Measurements from ENCODE around the gene LKAAEAR1. TPM values are rescaled to one million over a fixed set of nuclear protein-coding genes. Genes with fewer than 3 reads are reported as not detected.

The LKAAEAR1 gene
- polyA plus RNA-seq, 1 donor: not detected

DNA sequence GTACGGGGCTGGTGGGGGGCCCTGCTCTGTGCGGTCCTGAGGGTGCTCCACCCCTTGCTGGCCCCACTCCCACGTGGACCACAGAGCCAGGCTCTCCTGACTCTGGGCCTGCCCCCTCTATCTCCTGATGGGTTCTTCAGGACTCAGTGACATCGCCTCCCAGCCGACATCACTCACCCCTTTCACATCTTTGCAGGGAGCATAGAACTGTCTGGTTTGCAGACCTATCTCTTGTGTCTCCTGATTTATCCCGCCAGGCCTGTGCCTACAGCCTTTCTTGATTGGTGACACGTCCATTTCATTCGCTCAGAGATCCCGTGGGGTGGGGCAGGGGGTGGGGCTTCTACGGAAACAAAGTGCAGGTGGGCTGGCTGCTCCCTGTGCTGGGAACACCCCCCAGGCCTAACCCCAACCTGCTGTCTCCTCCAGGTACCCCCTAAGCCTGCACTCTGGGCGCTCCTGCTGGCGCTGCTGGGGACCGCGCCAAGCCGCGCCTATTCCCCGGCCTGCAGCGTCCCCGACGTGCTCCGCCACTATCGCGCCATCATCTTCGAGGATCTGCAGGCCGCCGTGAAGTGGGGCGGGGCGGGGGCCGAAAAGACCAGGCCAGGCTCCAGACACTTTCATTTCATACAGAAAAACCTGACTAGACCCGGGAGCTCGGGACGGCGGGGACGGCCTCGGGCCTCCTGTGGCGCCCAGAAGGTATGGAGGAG, 46.5 kb downstream of the LKAAEAR1 start:
- no peak for DNase-seq

DNA sequence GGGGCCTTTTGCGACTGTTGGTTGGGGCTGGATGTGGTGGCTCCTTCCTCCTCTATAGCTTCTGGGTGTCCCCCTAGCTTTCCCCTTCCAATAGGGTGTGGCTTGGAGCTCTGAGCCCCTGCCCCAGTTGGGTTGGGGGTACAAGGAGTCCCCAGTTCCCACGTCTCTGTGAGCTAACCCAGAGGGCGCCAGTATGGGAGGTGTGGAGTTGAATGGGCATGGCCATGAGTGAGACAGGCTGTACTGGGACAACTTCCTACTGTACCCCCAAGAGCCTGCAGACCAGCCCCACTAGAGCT, 47.0 kb downstream of the LKAAEAR1 start:
- DNase-seq: no peak

GRCh38 chr20:64036346-64037198, 47.6 kb downstream of the LKAAEAR1 start:
- no peak for DNase-seq

- no peak for DNase-seq
These were observed 48.3 kb downstream of the LKAAEAR1 start, which contains the start of gene C20orf204 for GRCh38 chr20:64035933-64036345. TSS of gene C20orf204 (plus strand) at chr20:64036182. CDS start at chr20:64036324, 142 bp downstream.

DNA sequence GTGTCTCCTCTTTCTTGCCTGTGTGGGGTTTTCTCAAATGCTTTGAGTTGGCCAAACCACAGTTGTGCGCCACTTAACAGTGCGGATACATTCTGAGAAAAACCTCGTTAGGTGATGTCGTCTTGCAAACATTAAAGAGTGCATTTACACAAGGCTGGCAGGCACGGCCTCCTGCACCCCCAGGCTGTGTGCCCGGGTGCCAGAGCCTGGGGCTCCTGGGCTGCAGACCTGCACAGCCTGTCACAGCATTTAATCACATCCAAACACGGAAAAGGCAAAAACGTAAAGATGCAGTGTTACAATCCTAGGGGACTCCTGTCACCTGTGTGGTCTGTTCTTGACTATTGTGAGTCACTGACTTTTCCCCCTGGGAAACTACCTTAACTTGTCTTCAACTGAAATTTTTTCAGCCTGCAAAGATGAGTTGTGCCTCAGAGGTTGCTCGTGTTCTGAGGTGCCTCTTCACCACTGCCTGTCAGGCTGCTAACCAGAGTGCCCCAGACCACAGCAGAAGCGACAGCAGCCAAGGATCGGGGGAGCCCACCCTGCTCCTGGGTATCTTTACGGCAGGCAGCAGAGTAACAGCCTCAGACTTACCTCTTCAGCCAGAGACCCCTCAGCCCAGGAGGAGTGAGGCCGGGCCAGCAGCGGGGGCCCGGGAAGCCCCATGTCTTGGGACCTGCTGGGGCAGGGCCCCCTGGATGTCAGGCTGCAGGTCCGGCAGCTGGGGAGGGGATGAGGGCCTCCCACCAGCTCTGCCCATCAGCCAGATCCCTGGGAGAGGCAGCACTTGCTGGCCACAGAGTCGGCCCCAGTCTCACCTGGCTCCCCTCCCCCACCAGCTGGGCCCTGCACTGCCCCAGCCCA, 48.9 kb downstream of the LKAAEAR1 start:
- DNase-seq: no peak

DNA sequence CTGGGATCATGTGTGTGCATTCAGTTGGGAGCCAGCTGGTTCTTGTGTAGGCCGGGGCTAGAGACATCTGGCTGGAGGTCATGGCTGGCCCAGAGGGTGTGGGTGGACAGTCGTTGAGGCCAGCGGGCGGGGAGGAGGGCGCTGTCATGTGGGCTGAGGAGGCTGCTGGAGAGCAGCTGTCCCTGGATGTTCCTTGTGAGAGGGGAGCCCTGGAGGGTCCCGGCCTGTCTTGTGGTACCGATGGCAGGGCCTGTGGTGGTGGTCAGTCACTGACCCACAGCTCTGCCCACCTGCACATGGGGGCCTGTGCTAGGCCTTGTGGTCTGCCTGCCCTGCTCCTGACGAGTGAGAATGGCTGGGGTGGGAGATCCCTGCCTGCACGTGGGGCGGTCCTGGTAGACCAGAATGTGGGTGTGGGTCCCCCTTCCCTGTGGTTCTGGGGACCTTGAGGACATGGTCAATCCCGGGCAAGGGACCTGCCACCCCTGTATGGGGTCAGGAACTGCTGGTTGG, 50.2 kb downstream of the LKAAEAR1 start:
- no peak for DNase-seq

Other genes starting within 250 kb of the LKAAEAR1 start
- not detected for gene ABHD16B, start 222.9 kb downstream of the LKAAEAR1 start, polyA plus RNA-seq (ENCODE audit: insufficient read length)
- gene TPD52L2, start 219.1 kb downstream of the LKAAEAR1 start, polyA plus RNA-seq (ENCODE audit: insufficient read length): 84.6 TPM
- 26.4 TPM for gene DNAJC5, start 189.3 kb downstream of the LKAAEAR1 start, polyA plus RNA-seq (ENCODE audit: insufficient read length)
- 51.0 TPM for gene UCKL1, start 128.0 kb downstream of the LKAAEAR1 start, polyA plus RNA-seq (ENCODE audit: insufficient read length)
- 24.7 TPM for gene ZNF512B, start 114.5 kb downstream of the LKAAEAR1 start, polyA plus RNA-seq (ENCODE audit: insufficient read length)
- 7.5 TPM for gene SAMD10, start 104.8 kb downstream of the LKAAEAR1 start, polyA plus RNA-seq (ENCODE audit: insufficient read length)
- gene PRPF6, start 103.3 kb downstream of the LKAAEAR1 start, polyA plus RNA-seq (ENCODE audit: insufficient read length): 81.6 TPM
- gene C20orf204, start 48.2 kb downstream of the LKAAEAR1 start, polyA plus RNA-seq (ENCODE audit: insufficient read length): 0.95 TPM
- gene SOX18, start 34.8 kb downstream of the LKAAEAR1 start, polyA plus RNA-seq (ENCODE audit: insufficient read length): 4.5 TPM
- gene TCEA2, start 21.2 kb downstream of the LKAAEAR1 start, polyA plus RNA-seq (ENCODE audit: insufficient read length): 74.7 TPM
- 3.6 TPM for gene RGS19, start 4.9 kb downstream of the LKAAEAR1 start, polyA plus RNA-seq (ENCODE audit: insufficient read length)
- 1.1 TPM for gene OPRL1, start 4.3 kb downstream of the LKAAEAR1 start, polyA plus RNA-seq (ENCODE audit: insufficient read length)
- gene NPBWR2, start 23.2 kb upstream of the LKAAEAR1 start, polyA plus RNA-seq (ENCODE audit: insufficient read length): not detected
- 0.33 TPM for gene MYT1, start 80.1 kb upstream of the LKAAEAR1 start, polyA plus RNA-seq (ENCODE audit: insufficient read length)
- gene PCMTD2, start 171.3 kb upstream of the LKAAEAR1 start, polyA plus RNA-seq (ENCODE audit: insufficient read length): 211 TPM

Data from left kidney (tissue), 2 donors.